Measurements from ENCODE around the gene VCAM1.

Gene VCAM1

GRCh38 chr1:100713626-100714025 lies 5.9 kb upstream of the VCAM1 start:
- no peak overlapping the region for H3K27ac Mint-ChIP-seq
- peak overlapping the region; percentile 36 to 53 for H3K4me3 Mint-ChIP-seq
- DNase-seq (peak; percentile 12 to 29), ATAC-seq (peak; percentile 29)
- H3K4me1 Mint-ChIP-seq = peaks cover 45% of the 10 kb centered on the region
- H3K27me3 Mint-ChIP-seq = no peaks in the 10 kb centered on the region
- no peaks in the 10 kb centered on the region for H3K9me3 Mint-ChIP-seq

GRCh38 chr1:100714599-100714998 lies 4.9 kb upstream of the VCAM1 start:
- Mint-ChIP-seq H3K4me1 (peaks cover 43% of the 10 kb centered on the region), H3K9me3 (no peaks in the 10 kb centered on the region), H3K4me3 (no peak overlapping the region), H3K27me3 (no peaks in the 10 kb centered on the region), H3K27ac (no peak overlapping the region)
- DNase-seq = no peak
- ATAC-seq = peak; percentile 64

GRCh38 chr1:100717218-100717617 lies 2.3 kb upstream of the VCAM1 start:
- no peak overlapping the region for H3K4me3 Mint-ChIP-seq
- no peak for DNase-seq
- H3K27ac Mint-ChIP-seq = no peak overlapping the region
- H3K9me3 Mint-ChIP-seq = no peaks in the 10 kb centered on the region
- peaks cover 7% of the 10 kb centered on the region for H3K27me3 Mint-ChIP-seq
- peaks cover 41% of the 10 kb centered on the region for H3K4me1 Mint-ChIP-seq
- no peak for ATAC-seq

GRCh38 chr1:100718581-100718980 lies 961 bp upstream of the VCAM1 start:
- Mint-ChIP-seq H3K4me1 (peaks cover 29% of the 10 kb centered on the region), H3K4me3 (no peak overlapping the region), H3K27ac (no peak overlapping the region), H3K27me3 (peaks cover 10% of the 10 kb centered on the region), H3K9me3 (no peaks in the 10 kb centered on the region)
- ATAC-seq (no peak), DNase-seq (no peak)

- ATAC-seq = no peak
- H3K27ac Mint-ChIP-seq = no peak overlapping the region
- peaks cover 17% of the 10 kb centered on the region for H3K4me1 Mint-ChIP-seq
- peaks cover 17% of the 10 kb centered on the region for H3K27me3 Mint-ChIP-seq
- H3K4me3 Mint-ChIP-seq = peak overlapping the region in 1 of 2 donors; percentile 25
- no peak for DNase-seq
- H3K9me3 Mint-ChIP-seq = no peaks in the 10 kb centered on the region
Observed at GRCh38 chr1:100720101-100720500, 559 bp downstream of the VCAM1 start.

GRCh38 chr1:100720751-100721150 lies 1.2 kb downstream of the VCAM1 start:
- no peak overlapping the region for H3K27ac Mint-ChIP-seq
- H3K4me1 Mint-ChIP-seq = peaks cover 14% of the 10 kb centered on the region
- no peak for DNase-seq
- ATAC-seq = no peak
- H3K4me3 Mint-ChIP-seq = no peak overlapping the region
- no peaks in the 10 kb centered on the region for H3K9me3 Mint-ChIP-seq
- H3K27me3 Mint-ChIP-seq = peaks cover 20% of the 10 kb centered on the region

- no peaks in the 10 kb centered on the region for H3K9me3 Mint-ChIP-seq
Observed at GRCh38 chr1:100721526-100722207, 2.1 kb downstream of the VCAM1 start.

GRCh38 chr1:100722221-100722620 lies 2.7 kb downstream of the VCAM1 start:
- Mint-ChIP-seq H3K4me3 (no peak overlapping the region), H3K27ac (no peak overlapping the region)
- ATAC-seq = no peak

More at GRCh38 chr1:100721526-100722207, 2.1 kb downstream of the VCAM1 start:
- DNase-seq = no peak
- no peak for ATAC-seq
- H3K27me3 Mint-ChIP-seq = peaks cover 20% of the 10 kb centered on the region
- peaks cover 14% of the 10 kb centered on the region for H3K4me1 Mint-ChIP-seq
- no peak overlapping the region for H3K4me3 Mint-ChIP-seq
- no peak overlapping the region for H3K27ac Mint-ChIP-seq

GRCh38 chr1:100724281-100724680 lies 4.7 kb downstream of the VCAM1 start:
- no peak for DNase-seq
- peaks cover 11% of the 10 kb centered on the region for H3K4me1 Mint-ChIP-seq
- no peak for ATAC-seq
- no peak overlapping the region for H3K4me3 Mint-ChIP-seq
- no peaks in the 10 kb centered on the region for H3K9me3 Mint-ChIP-seq
- H3K27ac Mint-ChIP-seq = no peak overlapping the region
- peaks cover 31% of the 10 kb centered on the region for H3K27me3 Mint-ChIP-seq

More at GRCh38 chr1:100722221-100722620, 2.7 kb downstream of the VCAM1 start:
- Mint-ChIP-seq H3K27me3 (peaks cover 20% of the 10 kb centered on the region), H3K4me1 (peaks cover 14% of the 10 kb centered on the region), H3K9me3 (no peaks in the 10 kb centered on the region)
- no peak for DNase-seq

GRCh38 chr1:100730130-100730529 lies 10.6 kb downstream of the VCAM1 start:
- H3K9me3 Mint-ChIP-seq = no peaks in the 10 kb centered on the region
- no peak for DNase-seq
- no peak for ATAC-seq
- H3K27me3 Mint-ChIP-seq = peaks cover 14% of the 10 kb centered on the region
- no peak overlapping the region for H3K4me3 Mint-ChIP-seq
- H3K4me1 Mint-ChIP-seq = peaks cover 5% of the 10 kb centered on the region
- H3K27ac Mint-ChIP-seq = no peak overlapping the region

- Mint-ChIP-seq H3K27me3 (peaks cover 11% of the 10 kb centered on the region), H3K9me3 (no peaks in the 10 kb centered on the region), H3K4me3 (no peak overlapping the region), H3K27ac (no peak overlapping the region), H3K4me1 (peaks cover 5% of the 10 kb centered on the region)
- DNase-seq = no peak
- no peak for ATAC-seq
Observed at GRCh38 chr1:100731309-100731708, 11.8 kb downstream of the VCAM1 start.

GRCh38 chr1:100731758-100732157 lies 12.2 kb downstream of the VCAM1 start:
- ATAC-seq (peak; percentile 50), DNase-seq (no peak)
- H3K27ac Mint-ChIP-seq = no peak overlapping the region
- H3K9me3 Mint-ChIP-seq = no peaks in the 10 kb centered on the region
- peaks cover 5% of the 10 kb centered on the region for H3K4me1 Mint-ChIP-seq
- H3K27me3 Mint-ChIP-seq = peaks cover 11% of the 10 kb centered on the region
- no peak overlapping the region for H3K4me3 Mint-ChIP-seq

- Mint-ChIP-seq H3K27ac (no peak overlapping the region), H3K4me1 (peaks cover 5% of the 10 kb centered on the region), H3K9me3 (no peaks in the 10 kb centered on the region), H3K4me3 (no peak overlapping the region), H3K27me3 (no peaks in the 10 kb centered on the region)
- DNase-seq (no peak), ATAC-seq (no peak)
Observed at GRCh38 chr1:100734676-100735075, 15.1 kb downstream of the VCAM1 start.

GRCh38 chr1:100735244-100735643 lies 15.7 kb downstream of the VCAM1 start:
- peaks cover 5% of the 10 kb centered on the region for H3K4me1 Mint-ChIP-seq
- no peaks in the 10 kb centered on the region for H3K27me3 Mint-ChIP-seq
- no peak for DNase-seq
- no peaks in the 10 kb centered on the region for H3K9me3 Mint-ChIP-seq
- H3K27ac Mint-ChIP-seq = no peak overlapping the region
- no peak overlapping the region for H3K4me3 Mint-ChIP-seq
- no peak for ATAC-seq

- H3K27ac Mint-ChIP-seq = no peak overlapping the region
- H3K27me3 Mint-ChIP-seq = no peaks in the 10 kb centered on the region
- no peaks in the 10 kb centered on the region for H3K9me3 Mint-ChIP-seq
- DNase-seq = no peak
- no peak overlapping the region for H3K4me3 Mint-ChIP-seq
- H3K4me1 Mint-ChIP-seq = peaks cover 5% of the 10 kb centered on the region
- no peak for ATAC-seq
Observed at GRCh38 chr1:100736324-100736723, 16.8 kb downstream of the VCAM1 start.

- no peak for ATAC-seq
- Mint-ChIP-seq H3K9me3 (no peaks in the 10 kb centered on the region), H3K4me3 (no peak overlapping the region), H3K27me3 (no peaks in the 10 kb centered on the region), H3K4me1 (peaks cover 3% of the 10 kb centered on the region), H3K27ac (no peak overlapping the region)
- no peak for DNase-seq
Observed at GRCh38 chr1:100736746-100737145, 17.2 kb downstream of the VCAM1 start.

- Mint-ChIP-seq H3K4me1 (peaks cover 14% of the 10 kb centered on the region), H3K27ac (no peak overlapping the region), H3K27me3 (peaks cover 7% of the 10 kb centered on the region), H3K9me3 (no peaks in the 10 kb centered on the region), H3K4me3 (peak overlapping the region; percentile 36 to 67)
- DNase-seq (no peak), ATAC-seq (no peak)
Observed at GRCh38 chr1:100746542-100746932, 27.0 kb downstream of the VCAM1 start.
